HG03354 (cell line): ENCODE measurements around the gene VPREB1.
"Not testable (repeated sequence)": the region's sequence is repeated elsewhere in the genome, so short reads cannot be mapped to it uniquely, and the experiment has no call there.

Source experiments
- ATAC-seq: cut with Tn5 transposase; IDR thresholded peaks from one replicate; pipeline ENCODE4 v1.9.1; 2021; ENCODE audit warnings: mild to moderate bottlenecking; ENCODE audit not compliant: unreplicated experiment, poor library complexity, severe bottlenecking

Gene VPREB1

GRCh38 chr22:22210889-22211833 is 33.4 kb upstream of the VPREB1 start:
- no peak for ATAC-seq

- no peak for ATAC-seq
Measured at GRCh38 chr22:22213231-22213630, 31.4 kb upstream of the VPREB1 start.

GRCh38 chr22:22214819-22215329 is 29.7 kb upstream of the VPREB1 start:
- ATAC-seq = no peak

GRCh38 chr22:22215659-22216449 is 28.7 kb upstream of the VPREB1 start:
- no peak for ATAC-seq

- no peak for ATAC-seq
Measured at GRCh38 chr22:22216450-22216959, 28.1 kb upstream of the VPREB1 start.

- no peak for ATAC-seq
Measured at GRCh38 chr22:22218302-22218701, 26.3 kb upstream of the VPREB1 start.

GRCh38 chr22:22219140-22219996 is 25.2 kb upstream of the VPREB1 start:
- no peak for ATAC-seq

- ATAC-seq = not testable (repeated sequence)
Measured at GRCh38 chr22:22221043-22221442, 23.5 kb upstream of the VPREB1 start.

- no peak for ATAC-seq
Measured at GRCh38 chr22:22226448-22227187, 18.0 kb upstream of the VPREB1 start.

GRCh38 chr22:22228421-22228820 is 16.2 kb upstream of the VPREB1 start:
- ATAC-seq = no peak

- no peak for ATAC-seq
Measured at GRCh38 chr22:22228921-22229320, 15.7 kb upstream of the VPREB1 start.

- no peak for ATAC-seq
Measured at GRCh38 chr22:22229683-22230420, 14.7 kb upstream of the VPREB1 start.

- no peak for ATAC-seq
Measured at GRCh38 chr22:22230438-22230837, 14.1 kb upstream of the VPREB1 start.

GRCh38 chr22:22233081-22233480 is 11.5 kb upstream of the VPREB1 start:
- no peak for ATAC-seq

GRCh38 chr22:22235558-22235957 is 9.0 kb upstream of the VPREB1 start:
- ATAC-seq = no peak

GRCh38 chr22:22237521-22237920 is 7.1 kb upstream of the VPREB1 start:
- no peak for ATAC-seq

- no peak for ATAC-seq
Measured at GRCh38 chr22:22239311-22239939, 5.2 kb upstream of the VPREB1 start.

GRCh38 chr22:22241554-22241898 is 3.1 kb upstream of the VPREB1 start:
- no peak for ATAC-seq
